SKM-1 (cell line): ENCODE data around the gene NAGPA.

Source experiments
- DNase-seq: peaks from one replicate; lab custom pipeline; 2025; ENCODE audit not compliant: unreplicated experiment; lab: John Stamatoyannopoulos, UW

Gene NAGPA

DNA sequence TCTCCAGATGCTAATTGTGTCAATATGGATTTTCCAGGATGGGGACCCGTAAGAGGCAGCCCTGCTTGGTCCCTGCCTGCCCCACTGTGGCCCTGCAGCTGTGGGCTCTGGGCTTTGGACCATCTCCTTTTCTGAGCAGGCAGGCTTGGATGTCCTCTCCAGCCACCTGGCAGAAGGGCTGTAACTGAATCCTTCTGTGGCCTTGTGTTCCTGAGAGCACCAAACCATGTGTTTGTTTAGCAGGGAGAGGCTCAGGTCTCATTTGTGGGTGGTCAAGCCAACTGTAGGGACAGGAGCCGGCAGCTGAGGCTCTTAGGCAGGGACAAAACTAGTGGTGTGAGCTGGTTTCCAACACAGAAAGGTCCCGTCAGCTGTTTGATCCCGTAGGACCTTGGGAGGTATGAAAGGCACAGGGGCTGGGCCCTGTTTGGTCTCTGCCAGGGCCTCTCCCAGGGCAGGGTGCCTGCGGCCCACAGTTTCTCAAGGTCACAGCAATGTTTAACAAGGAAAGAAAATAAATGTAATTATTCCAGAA is 57.1 kb downstream of the NAGPA start:
- DNase-seq = no peak

DNA sequence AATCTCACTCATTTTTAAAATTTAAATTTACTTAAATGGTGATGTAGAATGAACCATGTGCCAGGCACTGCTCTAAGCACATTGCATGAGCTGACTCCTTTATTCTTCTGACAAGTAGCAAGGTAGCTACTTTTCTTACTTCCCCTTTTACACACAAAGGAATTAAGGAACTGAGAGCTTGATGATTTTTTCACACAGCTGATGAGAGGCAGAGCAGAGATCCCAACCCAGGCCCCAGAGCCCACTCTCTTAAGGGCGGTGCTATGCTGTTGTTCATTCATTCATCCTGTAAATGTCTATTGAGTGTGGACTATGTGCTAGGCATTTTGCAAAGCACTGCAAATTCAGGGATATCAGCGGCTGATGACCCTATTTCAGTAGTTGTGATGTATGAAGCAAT is 57.7 kb downstream of the NAGPA start:
- peak; percentile 85 for DNase-seq
